ENCODE measurements around the gene KIF2C. TPM values are rescaled to one million over a fixed set of nuclear protein-coding genes. Genes with fewer than 3 reads are reported as not detected.

KIF2C gene
- total RNA-seq, 1 donor from 2014 or later: 12.9 TPM

- Mint-ChIP-seq H3K27me3 (ENCODE audit: unreplicated experiment) (peaks cover 13% of the 10 kb centered on the region), H3K4me3 (ENCODE audit: unreplicated experiment) (peak overlapping the region; percentile 97)
Measured at GRCh38 chr1:44777547-44777946, 37.9 kb downstream of the KIF2C start.

DNA sequence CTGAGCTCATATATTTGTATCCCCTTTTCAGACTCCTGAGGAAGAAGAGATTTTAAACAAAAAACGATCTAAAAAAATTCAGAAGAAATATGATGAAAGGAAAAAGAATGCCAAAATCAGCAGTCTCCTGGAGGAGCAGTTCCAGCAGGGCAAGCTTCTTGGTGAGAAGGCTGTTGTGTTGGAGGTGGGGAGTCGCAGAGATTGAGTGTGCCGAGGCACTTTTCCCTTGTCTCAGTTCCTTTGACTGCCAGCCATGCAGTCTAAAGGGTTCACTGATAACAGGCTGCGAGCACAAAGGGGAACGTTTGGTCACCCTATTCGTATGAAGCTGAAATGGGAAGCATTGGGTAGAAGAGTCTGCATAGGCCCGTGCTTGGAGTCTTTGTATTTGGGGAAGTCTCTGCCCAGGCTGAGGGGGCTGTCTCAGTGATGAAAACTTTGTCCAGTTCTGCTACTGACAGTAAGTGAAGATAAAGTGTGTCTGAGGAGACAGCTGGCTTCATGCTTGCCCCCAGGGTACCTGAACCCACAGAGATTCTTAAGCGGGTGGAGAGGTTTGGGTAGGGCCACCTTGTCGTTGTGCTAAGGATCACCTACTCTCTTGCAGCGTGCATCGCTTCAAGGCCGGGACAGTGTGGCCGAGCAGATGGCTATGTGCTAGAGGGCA lies 38.5 kb downstream of the KIF2C start:
- peaks cover 22% of the 10 kb centered on the region for H3K4me1 Mint-ChIP-seq (ENCODE audit: unreplicated experiment)
- no peak for TF ChIP-seq CTCF (IDR thresholded peaks at IDR 0.05; ENCODE audit: unreplicated experiment)
- peak overlapping the region; percentile 97 for H3K4me3 Mint-ChIP-seq (ENCODE audit: unreplicated experiment)
- H3K36me3 Mint-ChIP-seq (ENCODE audit: low read depth, unreplicated experiment): peaks cover 32% of the 10 kb centered on the region
- no peak overlapping the region for H3K27ac Mint-ChIP-seq (ENCODE audit: unreplicated experiment)
- H3K9me3 Mint-ChIP-seq (ENCODE audit: unreplicated experiment): no peaks in the 10 kb centered on the region
- DNase-seq (ENCODE audit: low spot score): no peak
- peaks cover 12% of the 10 kb centered on the region for H3K27me3 Mint-ChIP-seq (ENCODE audit: unreplicated experiment)

More at GRCh38 chr1:44777547-44777946, 37.9 kb downstream of the KIF2C start:
- peaks cover 32% of the 10 kb centered on the region for H3K36me3 Mint-ChIP-seq (ENCODE audit: low read depth, unreplicated experiment)
- peaks cover 22% of the 10 kb centered on the region for H3K4me1 Mint-ChIP-seq (ENCODE audit: unreplicated experiment)
- H3K27ac Mint-ChIP-seq (ENCODE audit: unreplicated experiment): peak overlapping the region; percentile 87
- no peak for TF ChIP-seq CTCF (IDR thresholded peaks at IDR 0.05; ENCODE audit: unreplicated experiment)
- no peak for DNase-seq (ENCODE audit: low spot score)
- no peaks in the 10 kb centered on the region for H3K9me3 Mint-ChIP-seq (ENCODE audit: unreplicated experiment)

- peaks cover 22% of the 10 kb centered on the region for H3K4me1 Mint-ChIP-seq (ENCODE audit: unreplicated experiment)
Measured at GRCh38 chr1:44778705-44779576, 39.3 kb downstream of the KIF2C start.

GRCh38 chr1:44780583-44781121 lies 41.0 kb downstream of the KIF2C start:
- Mint-ChIP-seq H3K27me3 (ENCODE audit: unreplicated experiment) (peaks cover 19% of the 10 kb centered on the region), H3K9me3 (ENCODE audit: unreplicated experiment) (no peaks in the 10 kb centered on the region), H3K4me1 (ENCODE audit: unreplicated experiment) (peaks cover 23% of the 10 kb centered on the region), H3K27ac (ENCODE audit: unreplicated experiment) (no peak overlapping the region), H3K4me3 (ENCODE audit: unreplicated experiment) (peak overlapping the region; percentile 59), H3K36me3 (ENCODE audit: low read depth, unreplicated experiment) (peaks cover 32% of the 10 kb centered on the region)
- no peak for TF ChIP-seq CTCF (IDR thresholded peaks at IDR 0.05; ENCODE audit: unreplicated experiment)
- no peak for DNase-seq (ENCODE audit: low spot score)

More at GRCh38 chr1:44778705-44779576, 39.3 kb downstream of the KIF2C start:
- no peak for TF ChIP-seq CTCF (IDR thresholded peaks at IDR 0.05; ENCODE audit: unreplicated experiment)
- no peak overlapping the region for H3K27ac Mint-ChIP-seq (ENCODE audit: unreplicated experiment)
- H3K27me3 Mint-ChIP-seq (ENCODE audit: unreplicated experiment): peaks cover 12% of the 10 kb centered on the region
- peak overlapping the region; percentile 72 for H3K4me3 Mint-ChIP-seq (ENCODE audit: unreplicated experiment)
- peaks cover 32% of the 10 kb centered on the region for H3K36me3 Mint-ChIP-seq (ENCODE audit: low read depth, unreplicated experiment)
- no peaks in the 10 kb centered on the region for H3K9me3 Mint-ChIP-seq (ENCODE audit: unreplicated experiment)
- no peak for DNase-seq (ENCODE audit: low spot score)

All from endothelial cell (in vitro differentiated cells).